ENCODE measurements around the gene ZNHIT2. TPM values are rescaled to one million over a fixed set of nuclear protein-coding genes. Genes with fewer than 3 reads are reported as not detected.

The ZNHIT2 gene
- 11.0 and 11.1 TPM in 2 replicates for total RNA-seq

GRCh38 chr11:65117206-65118096 is at the start of gene ZNHIT2:
ZNHIT2 (minus strand) TSS chr11:65117701; CDS start chr11:65117653, 48 bp downstream.
- Histone ChIP-seq H3K4me3 (ENCODE audit: low read depth, low read length) (peak within 1 kb of the TSS; percentile 84), H3K27me3 (ENCODE audit: control insufficient read depth, insufficient read depth, low read length) (no peaks in the 10 kb centered on the region), H3K36me3 (ENCODE audit: control insufficient read depth, insufficient read depth, low read length) (peaks cover 26% of the 10 kb centered on the region)
- TF ChIP-seq CTCF (IDR thresholded peaks at IDR 0.05; ENCODE audit: insufficient read depth, low read length, severe bottlenecking) = peak; percentile 92
- peak; percentile 97 for DNase-seq (ENCODE audit: low read depth)
- FAIRE-seq = peak; percentile 7

GRCh38 chr11:65166893-65167292 is 49.4 kb upstream of the ZNHIT2 start:
- no peaks in the 10 kb centered on the region for H3K36me3 ChIP-seq (ENCODE audit: control insufficient read depth, insufficient read depth, low read length)
- FAIRE-seq (no peak), DNase-seq (ENCODE audit: low read depth) (no peak)
- H3K27me3 ChIP-seq (ENCODE audit: control insufficient read depth, insufficient read depth, low read length) = no peaks in the 10 kb centered on the region
- no peak overlapping the region for H3K4me3 ChIP-seq (ENCODE audit: low read depth, low read length)
- no peak for TF ChIP-seq CTCF (IDR thresholded peaks at IDR 0.05; ENCODE audit: insufficient read depth, low read length, severe bottlenecking)

GRCh38 chr11:65165410-65166317 is 48.2 kb upstream of the ZNHIT2 start:
- FAIRE-seq (no peak), DNase-seq (ENCODE audit: low read depth) (no peak)
- Histone ChIP-seq H3K36me3 (ENCODE audit: control insufficient read depth, insufficient read depth, low read length) (no peaks in the 10 kb centered on the region), H3K27me3 (ENCODE audit: control insufficient read depth, insufficient read depth, low read length) (no peaks in the 10 kb centered on the region), H3K4me3 (ENCODE audit: low read depth, low read length) (no peak overlapping the region)
- no peak for TF ChIP-seq CTCF (IDR thresholded peaks at IDR 0.05; ENCODE audit: insufficient read depth, low read length, severe bottlenecking)

GRCh38 chr11:65163684-65164083 is 46.2 kb upstream of the ZNHIT2 start:
- no peak for TF ChIP-seq CTCF (IDR thresholded peaks at IDR 0.05; ENCODE audit: insufficient read depth, low read length, severe bottlenecking)
- no peaks in the 10 kb centered on the region for H3K27me3 ChIP-seq (ENCODE audit: control insufficient read depth, insufficient read depth, low read length)
- no peak overlapping the region for H3K4me3 ChIP-seq (ENCODE audit: low read depth, low read length)
- DNase-seq (ENCODE audit: low read depth) = no peak
- FAIRE-seq = no peak
- H3K36me3 ChIP-seq (ENCODE audit: control insufficient read depth, insufficient read depth, low read length) = no peaks in the 10 kb centered on the region

- Histone ChIP-seq H3K27me3 (ENCODE audit: control insufficient read depth, insufficient read depth, low read length) (no peaks in the 10 kb centered on the region), H3K36me3 (ENCODE audit: control insufficient read depth, insufficient read depth, low read length) (no peaks in the 10 kb centered on the region), H3K4me3 (ENCODE audit: low read depth, low read length) (no peak overlapping the region)
- TF ChIP-seq CTCF (IDR thresholded peaks at IDR 0.05; ENCODE audit: insufficient read depth, low read length, severe bottlenecking) = no peak
- DNase-seq (ENCODE audit: low read depth) (no peak), FAIRE-seq (no peak)
Measured at GRCh38 chr11:65160643-65161042, 43.1 kb upstream of the ZNHIT2 start.
